OCI-LY1 (cell line): ENCODE results near the gene LDLRAD3.

Experiments
- H2AFZ ChIP-seq: fragments of 200-600 bp; sonication (generic), shearing (Covaris generic); 2 replicates; pipeline ENCODE4 v1.6.0; 2014; ENCODE audit warnings: antibody characterized with exemption, mild to moderate bottlenecking, low read length
- H3F3A ChIP-seq: fragments of 200-600 bp; sonication (generic), shearing (Covaris generic); 2 replicates; pipeline ENCODE4 v1.6.0; 2014; ENCODE audit warnings: mild to moderate bottlenecking, antibody characterized with exemption, low read length, moderate library complexity; ENCODE audit not compliant: insufficient read depth
- H3K27ac ChIP-seq: fragments of 200-600 bp; sonication (generic); 2 replicates; pipeline ENCODE4 v1.5.1; 2014; ENCODE audit warnings: low read length, mixed run types, mild to moderate bottlenecking, low read depth; ENCODE audit not compliant: poor library complexity, severe bottlenecking
- H3K27me3 ChIP-seq: fragments of 200-600 bp; sonication (generic); 2 replicates; pipeline ENCODE4 v1.6.0; 2014; ENCODE audit warnings: antibody characterized with exemption, mild to moderate bottlenecking, low read length, moderate library complexity; ENCODE audit not compliant: insufficient read depth
- H3K36me3 ChIP-seq: fragments of 200-600 bp; sonication (generic); 2 replicates; pipeline ENCODE4 v1.6.1; 2014; ENCODE audit warnings: mild to moderate bottlenecking, antibody characterized with exemption, low read length, moderate library complexity, mixed read lengths; ENCODE audit not compliant: insufficient read depth
- H3K4me1 ChIP-seq: fragments of 200-600 bp; sonication (generic); 2 replicates; pipeline ENCODE4 v1.5.1; 2014; ENCODE audit warnings: mild to moderate bottlenecking, low read length, moderate library complexity; ENCODE audit not compliant: insufficient read depth, severe bottlenecking
- H3K4me2 ChIP-seq: fragments of 200-600 bp; sonication (generic), shearing (Covaris generic); 2 replicates; pipeline ENCODE4 v1.6.1; 2014; ENCODE audit warnings: low read length
- H3K4me3 ChIP-seq: fragments of 200-600 bp; sonication (generic); 2 replicates; pipeline ENCODE4 v1.5.1; 2014; ENCODE audit warnings: low read length, low read depth, mild to moderate bottlenecking, mixed read lengths; ENCODE audit not compliant: poor library complexity, severe bottlenecking
- H3K79me2 ChIP-seq: fragments of 200-600 bp; shearing (Covaris generic); 2 replicates; pipeline ENCODE4 v1.6.1; 2016; ENCODE audit warnings: mixed run types, low read length, mixed read lengths; ENCODE audit not compliant: insufficient read depth
- H3K9ac ChIP-seq: fragments of 200-600 bp; sonication (generic), shearing (Covaris generic); 2 replicates; pipeline ENCODE4 v1.6.1; 2014; ENCODE audit warnings: mild to moderate bottlenecking, low read length, mixed read lengths
- H3K9me2 ChIP-seq: fragments of 200-600 bp; sonication (generic), shearing (Covaris generic); 2 replicates; pipeline ENCODE4 v1.6.1; 2014; ENCODE audit warnings: low read depth, mild to moderate bottlenecking, low read length, mixed read lengths
- H3K9me3 ChIP-seq: fragments of 200-600 bp; shearing (Covaris generic); 2 replicates; pipeline ENCODE4 v1.6.1; 2014; ENCODE audit warnings: low read length, mixed read lengths
- H4K20me1 ChIP-seq: fragments of 200-600 bp; sonication (generic), shearing (Covaris generic); 2 replicates; pipeline ENCODE4 v1.6.0; 2016; ENCODE audit warnings: mild to moderate bottlenecking, low read length; ENCODE audit not compliant: insufficient read depth
- CTCF ChIP-seq: fragments of 200-600 bp; sonication (generic), shearing (Covaris generic); IDR thresholded peaks from 2 replicates; pipeline ENCODE4 v1.5.1; 2017; ENCODE audit warnings: mild to moderate bottlenecking, antibody characterized with exemption, low read length, moderate library complexity, mixed read lengths
- EZH2 ChIP-seq: fragments of 200-600 bp; sonication (generic), shearing (Covaris generic); IDR thresholded peaks from 2 replicates; pipeline ENCODE4 v1.8.0; 2017; ENCODE audit warnings: borderline replicate concordance, mixed run types, mild to moderate bottlenecking, antibody characterized with exemption, low read length, moderate library complexity, mixed read lengths

Gene LDLRAD3

GRCh38 chr11:36016709-36017108, 72.8 kb downstream of the LDLRAD3 start:
- Histone ChIP-seq H3K9me3 (no peaks in the 10 kb centered on the region), H3K4me1 (no peaks in the 10 kb centered on the region), H2AFZ (no peak overlapping the region), H3K9me2 (no peaks in the 10 kb centered on the region), H3K9ac (no peak overlapping the region), H3K36me3 (no peaks in the 10 kb centered on the region), H3K4me2 (no peak overlapping the region), H3K27ac (no peak overlapping the region), H4K20me1 (no peaks in the 10 kb centered on the region), H3F3A (no peaks in the 10 kb centered on the region), H3K4me3 (no peak overlapping the region), H3K27me3 (0 out of 2 replicates have a peak, but pooled peaks cover 5% of the 10 kb centered on the region), H3K79me2 (no peaks in the 10 kb centered on the region)
- no peak for TF ChIP-seq EZH2
- no peak for TF ChIP-seq CTCF

GRCh38 chr11:36019005-36019596, 75.2 kb downstream of the LDLRAD3 start:
- no peaks in the 10 kb centered on the region for H3K36me3 ChIP-seq

GRCh38 chr11:36019722-36020121, 75.9 kb downstream of the LDLRAD3 start:
- no peaks in the 10 kb centered on the region for H3K9me2 ChIP-seq
- no peaks in the 10 kb centered on the region for H3K9me3 ChIP-seq
- no peak overlapping the region for H3K27ac ChIP-seq
- TF ChIP-seq CTCF = no peak
- TF ChIP-seq EZH2 = no peak
- H3K36me3 ChIP-seq = no peaks in the 10 kb centered on the region
- H2AFZ ChIP-seq = no peak overlapping the region
- H3K27me3 ChIP-seq = 0 out of 2 replicates have a peak, but pooled peaks cover 5% of the 10 kb centered on the region
- H3K4me2 ChIP-seq = no peak overlapping the region
- no peaks in the 10 kb centered on the region for H3F3A ChIP-seq
- no peak overlapping the region for H3K9ac ChIP-seq
- no peaks in the 10 kb centered on the region for H3K79me2 ChIP-seq
- H3K4me3 ChIP-seq = no peak overlapping the region
- no peaks in the 10 kb centered on the region for H3K4me1 ChIP-seq
- H4K20me1 ChIP-seq = no peaks in the 10 kb centered on the region

More at GRCh38 chr11:36019005-36019596, 75.2 kb downstream of the LDLRAD3 start:
- no peak overlapping the region for H3K4me2 ChIP-seq
- H3K27ac ChIP-seq = no peak overlapping the region
- H4K20me1 ChIP-seq = no peaks in the 10 kb centered on the region
- no peaks in the 10 kb centered on the region for H3K4me1 ChIP-seq
- no peaks in the 10 kb centered on the region for H3F3A ChIP-seq
- no peak for TF ChIP-seq CTCF
- no peak for TF ChIP-seq EZH2
- H3K4me3 ChIP-seq = no peak overlapping the region
- no peak overlapping the region for H2AFZ ChIP-seq
- 0 out of 2 replicates have a peak, but pooled peaks cover 5% of the 10 kb centered on the region for H3K27me3 ChIP-seq
- no peaks in the 10 kb centered on the region for H3K9me2 ChIP-seq
- H3K9ac ChIP-seq = no peak overlapping the region
- H3K9me3 ChIP-seq = no peaks in the 10 kb centered on the region
- no peaks in the 10 kb centered on the region for H3K79me2 ChIP-seq
